MM.1S (cell line): ENCODE data around the gene ITIH3.

ENCODE experiments used
- EZH2 ChIP-seq: fragments of 300-600 bp; sonication (generic); optimal IDR thresholded peaks from 2 replicates; pipeline ENCODE3; 2017; ENCODE audit warnings: low read depth, mild to moderate bottlenecking, antibody characterized with exemption, low read length, mixed read lengths
- TF ChIP-seq, protein P1 (sequence below): fragments of 300-600 bp; sonication (generic); IDR thresholded peaks from 2 replicates; pipeline ENCODE4 v1.5.1; 2016; ENCODE audit warnings: antibody characterized with exemption, low read length, mixed read lengths

DNA sequence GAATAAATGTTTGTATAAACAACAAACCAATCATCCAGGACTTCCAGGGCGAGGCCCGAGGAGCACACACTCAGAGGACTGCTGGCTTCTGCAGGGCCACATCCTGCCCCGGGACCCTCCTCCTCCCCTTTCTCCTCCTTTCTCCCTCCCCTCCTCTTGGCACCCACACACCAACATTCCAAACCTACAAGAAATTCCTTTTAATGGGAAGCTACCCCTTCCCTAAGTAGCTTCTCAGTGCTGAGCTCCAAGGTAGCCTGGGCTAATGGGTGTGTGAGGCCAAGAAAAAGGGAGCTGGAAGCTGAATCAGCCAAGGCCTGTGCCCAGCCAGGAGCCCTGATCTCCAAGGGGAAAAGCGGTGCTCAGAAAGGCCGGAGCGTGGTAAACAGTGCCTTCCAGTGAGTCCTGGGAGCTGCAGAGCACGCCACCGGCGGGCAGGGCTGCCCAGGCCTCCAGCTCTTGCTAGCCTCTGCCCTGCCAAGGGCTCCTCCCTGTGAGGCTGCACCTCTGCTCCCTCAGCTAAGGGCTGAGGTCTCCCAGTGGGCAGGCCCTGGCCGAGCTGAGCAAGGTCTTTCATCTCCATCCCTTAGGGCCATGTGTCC is 3.9 kb downstream of the ITIH3 start:
- TF ChIP-seq EZH2 = no peak
- TF ChIP-seq, protein P1, sequence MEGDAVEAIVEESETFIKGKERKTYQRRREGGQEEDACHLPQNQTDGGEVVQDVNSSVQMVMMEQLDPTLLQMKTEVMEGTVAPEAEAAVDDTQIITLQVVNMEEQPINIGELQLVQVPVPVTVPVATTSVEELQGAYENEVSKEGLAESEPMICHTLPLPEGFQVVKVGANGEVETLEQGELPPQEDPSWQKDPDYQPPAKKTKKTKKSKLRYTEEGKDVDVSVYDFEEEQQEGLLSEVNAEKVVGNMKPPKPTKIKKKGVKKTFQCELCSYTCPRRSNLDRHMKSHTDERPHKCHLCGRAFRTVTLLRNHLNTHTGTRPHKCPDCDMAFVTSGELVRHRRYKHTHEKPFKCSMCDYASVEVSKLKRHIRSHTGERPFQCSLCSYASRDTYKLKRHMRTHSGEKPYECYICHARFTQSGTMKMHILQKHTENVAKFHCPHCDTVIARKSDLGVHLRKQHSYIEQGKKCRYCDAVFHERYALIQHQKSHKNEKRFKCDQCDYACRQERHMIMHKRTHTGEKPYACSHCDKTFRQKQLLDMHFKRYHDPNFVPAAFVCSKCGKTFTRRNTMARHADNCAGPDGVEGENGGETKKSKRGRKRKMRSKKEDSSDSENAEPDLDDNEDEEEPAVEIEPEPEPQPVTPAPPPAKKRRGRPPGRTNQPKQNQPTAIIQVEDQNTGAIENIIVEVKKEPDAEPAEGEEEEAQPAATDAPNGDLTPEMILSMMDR = no peak
